Esophagus squamous epithelium (tissue), 5 donors: ENCODE measurements around the gene NPLOC4. TPM values are rescaled to one million over a fixed set of nuclear protein-coding genes. Genes with fewer than 3 reads are reported as not detected.

Source experiments
- DNase-seq: peaks from one replicate; lab custom pipeline; 2025; lab: John Stamatoyannopoulos, UW
- H3K27ac ChIP-seq, 4 donors: fragments of 200-600 bp; sonication (generic); one replicate each; pipeline ENCODE4 v1.5.1; 2016 to 2019; ENCODE audit warnings: mild to moderate bottlenecking in 1 of 4
- H3K27me3 ChIP-seq, 4 donors: fragments of 200-600 bp; sonication (generic); 1 replicate in 3 of 4; 2 replicates in 1 of 4; pipeline versions ENCODE4 v1.5.1 to v1.6.0; 2017 to 2021; ENCODE audit warnings: antibody characterized with exemption in 1 of 4
- H3K36me3 ChIP-seq, 3 donors: fragments of 200-600 bp; sonication (generic); one replicate each; pipeline ENCODE4 v1.5.1; 2016 to 2019
- H3K4me1 ChIP-seq, 3 donors: fragments of 200-600 bp; sonication (generic); one replicate each; pipeline ENCODE4 v1.5.1; 2017 to 2019
- H3K4me3 ChIP-seq, 4 donors: fragments of 200-600 bp; sonication (generic); 1 replicate in 3 of 4; 2 replicates in 1 of 4; pipeline ENCODE4 v1.5.1; 2016 to 2019; ENCODE audit warnings: mild to moderate bottlenecking in 2 of 4, moderate library complexity in 1 of 4
- H3K9me3 ChIP-seq, 3 donors: fragments of 200-600 bp; sonication (generic); one replicate each; pipeline ENCODE4 v1.5.1; 2016 to 2019
- CTCF ChIP-seq, 6 experiments: fragments of 450-650 bp in 4 of 6; fragments of 200-600 bp in 2 of 6; sonication (generic) in 2 of 6; IDR thresholded peaks; one replicate each; pipeline ENCODE4 v1.5.1; 2016 to 2019; ENCODE audit warnings: antibody characterized with exemption in 6 of 6, mild to moderate bottlenecking in 4 of 6, moderate library complexity in 4 of 6
- POLR2A ChIP-seq, 4 donors: fragments of 450-650 bp; IDR thresholded peaks; one replicate each; pipeline ENCODE4 v1.6.1; 2017; ENCODE audit warnings: antibody characterized with exemption in 4 of 4, mild to moderate bottlenecking in 4 of 4, moderate library complexity in 3 of 4
- WGBS, 2 donors: methylation state at CpG; one replicate each; pipeline ENCODE4 v1.1.5; 2018; 5-methylcytosine and 5-hydroxymethylcytosine counted together
- intact Hi-C: fragments of 100-400 bp; cut with DNase I; formaldehyde crosslinking; loops from one replicate; pipeline ENCODE4 v1.15.0; 2022
- total RNA-seq, 4 donors: library from RNA; depleted of rRNA; stranded (reverse); fragments of >200 nt; gene quantifications; one replicate each; pipeline ENCODE4 v1.1.0, GENCODE V29; 2016
- donor health status: DM: yes; HTN: yes; CAD: no.

NPLOC4 gene
- total RNA-seq, 4 donors from 2014 or later: 49.0 to 80.9 (median 62.4) TPM

GRCh38 chr17:81572563-81573168 lies 64.2 kb downstream of the NPLOC4 start:
- H3K4me3 ChIP-seq: no peak overlapping the region
- no peak for DNase-seq
- no peaks in the 10 kb centered on the region for H3K27me3 ChIP-seq
- H3K27ac ChIP-seq: no peak overlapping the region
- TF ChIP-seq POLR2A (IDR thresholded peaks at IDR 0.05) (no peak), CTCF (IDR thresholded peaks at IDR 0.05) (no peak)
- WGBS, 2 donors: 65 to 88% methylated on average over 12 of the region's 12 CpGs
- H3K4me1 ChIP-seq: peaks cover 14 to 19% (median 16%) of the 10 kb centered on the region in 3 donors
- intact Hi-C loops: no loop called here
- peaks cover 22 to 97% (median 27%) of the 10 kb centered on the region in 3 donors for H3K36me3 ChIP-seq
- no peaks in the 10 kb centered on the region for H3K9me3 ChIP-seq

- TF ChIP-seq POLR2A (IDR thresholded peaks at IDR 0.05) (no peak), CTCF (IDR thresholded peaks at IDR 0.05) (no peak)
- H3K4me3 ChIP-seq: no peak overlapping the region
- WGBS, 2 donors: 89 to 94% methylated on average over 6 to 8 of the region's 11 CpGs
- no peaks in the 10 kb centered on the region for H3K9me3 ChIP-seq
- H3K27ac ChIP-seq: no peak overlapping the region
- intact Hi-C loops: no loop called here
- H3K4me1 ChIP-seq: peaks cover 12 to 21% (median 19%) of the 10 kb centered on the region in 3 donors
- no peaks in the 10 kb centered on the region for H3K27me3 ChIP-seq
- H3K36me3 ChIP-seq: peaks cover 23 to 100% (median 32%) of the 10 kb centered on the region in 3 donors
- DNase-seq: no peak
These were observed 65.9 kb downstream of the NPLOC4 start for GRCh38 chr17:81570964-81571363.

- H3K27me3 ChIP-seq: no peaks in the 10 kb centered on the region
These were observed 66.9 kb downstream of the NPLOC4 start for GRCh38 chr17:81569986-81570514.

GRCh38 chr17:81568416-81568815 lies 68.5 kb downstream of the NPLOC4 start:
- no peak for TF ChIP-seq POLR2A (IDR thresholded peaks at IDR 0.05)
- TF ChIP-seq CTCF (IDR thresholded peaks at IDR 0.05): no peak
- no peak for DNase-seq
- intact Hi-C loops: no loop called here
- Histone ChIP-seq H3K27me3 (no peaks in the 10 kb centered on the region), H3K4me3 (no peak overlapping the region), H3K27ac (no peak overlapping the region), H3K36me3 (peaks cover 35 to 100% (median 46%) of the 10 kb centered on the region in 3 donors), H3K9me3 (no peaks in the 10 kb centered on the region), H3K4me1 (peaks cover 12 to 27% (median 25%) of the 10 kb centered on the region in 3 donors)
- WGBS, 2 donors: 67 to 88% methylated on average over 1 to 10 of the region's 10 CpGs

More at GRCh38 chr17:81569986-81570514, 66.9 kb downstream of the NPLOC4 start:
- H3K27ac ChIP-seq: no peak overlapping the region
- H3K4me3 ChIP-seq: no peak overlapping the region
- H3K36me3 ChIP-seq: peaks cover 31 to 100% (median 41%) of the 10 kb centered on the region in 3 donors
- H3K9me3 ChIP-seq: no peaks in the 10 kb centered on the region
- TF ChIP-seq CTCF (IDR thresholded peaks at IDR 0.05) (no peak), POLR2A (IDR thresholded peaks at IDR 0.05) (no peak)
- intact Hi-C loops: no loop called here
- 97 to 100% methylated on average over 6 to 8 of the region's 18 CpGs for WGBS, 2 donors
- peaks cover 12 to 27% (median 25%) of the 10 kb centered on the region in 3 donors for H3K4me1 ChIP-seq
- DNase-seq: no peak

GRCh38 chr17:81567191-81567590 lies 69.7 kb downstream of the NPLOC4 start:
- DNase-seq: no peak
- H3K27ac ChIP-seq: peak overlapping the region; percentile 50 to 83 (median 72)
- no peaks in the 10 kb centered on the region for H3K9me3 ChIP-seq
- H3K4me3 ChIP-seq: no peak overlapping the region
- intact Hi-C loops: no loop called here
- TF ChIP-seq CTCF (IDR thresholded peaks at IDR 0.05): no peak
- TF ChIP-seq POLR2A (IDR thresholded peaks at IDR 0.05): no peak
- no peaks in the 10 kb centered on the region for H3K27me3 ChIP-seq
- peaks cover 12 to 27% (median 25%) of the 10 kb centered on the region in 3 donors for H3K4me1 ChIP-seq
- 53 to 56% methylated on average over 4 of the region's 4 CpGs for WGBS, 2 donors
- peaks cover 40 to 100% (median 46%) of the 10 kb centered on the region in 3 donors for H3K36me3 ChIP-seq
